Measurements from ENCODE around the gene DMAC1. TPM values are rescaled to one million over a fixed set of nuclear protein-coding genes. Genes with fewer than 3 reads are reported as not detected.

Gene DMAC1
- total and polyA plus RNA-seq, 11 donors: 22.8 to 166 (median 108) TPM

- Histone ChIP-seq H3K27ac (no peak overlapping the region), H3K27me3 (no peaks in the 10 kb centered on the region), H3K36me3 (no peaks in the 10 kb centered on the region), H3K4me3 (no peak overlapping the region), H3K4me1 (peaks cover 0 to 6% (median 0%) of the 10 kb centered on the region in 12 donors), H3K9me3 (no peaks in the 10 kb centered on the region)
- DNase-seq (no peak), ATAC-seq (no peak)
- intact Hi-C loops (cut with DNase I): no loop called here
- 92 to 96% (median 95%) methylated on average over 5 of the region's 5 CpGs for WGBS, 4 donors
- no peak for TF ChIP-seq POLR2A (IDR thresholded peaks at IDR 0.05)
- no peak for TF ChIP-seq CTCF (IDR thresholded peaks at IDR 0.05)
Observed at GRCh38 chr9:7783635-7784063, 15.9 kb downstream of the DMAC1 start.

- no peak overlapping the region for H3K27ac ChIP-seq
Observed at GRCh38 chr9:7782400-7783120, 17.0 kb downstream of the DMAC1 start.

GRCh38 chr9:7780261-7780988 is 19.2 kb downstream of the DMAC1 start:
- Histone ChIP-seq H3K4me1 (peaks cover 0 to 6% (median 0%) of the 10 kb centered on the region in 12 donors), H3K27ac (no peak overlapping the region), H3K27me3 (no peaks in the 10 kb centered on the region), H3K36me3 (no peaks in the 10 kb centered on the region), H3K4me3 (no peak overlapping the region), H3K9me3 (no peaks in the 10 kb centered on the region)
- intact Hi-C loops (cut with DNase I): no loop called here
- ATAC-seq (peak in 3 of 4 donors; percentile 60 to 73 (median 68)), DNase-seq (no peak)
- TF ChIP-seq POLR2A (IDR thresholded peaks at IDR 0.05) (no peak), CTCF (IDR thresholded peaks at IDR 0.05) (no peak)
- 21 to 47% (median 32%) methylated on average over 3 of the region's 3 CpGs for WGBS, 4 donors

More at GRCh38 chr9:7782400-7783120, 17.0 kb downstream of the DMAC1 start:
- Histone ChIP-seq H3K4me3 (no peak overlapping the region), H3K4me1 (peaks cover 0 to 6% (median 0%) of the 10 kb centered on the region in 12 donors), H3K36me3 (no peaks in the 10 kb centered on the region), H3K27me3 (no peaks in the 10 kb centered on the region), H3K9me3 (no peaks in the 10 kb centered on the region)
- no peak for TF ChIP-seq POLR2A (IDR thresholded peaks at IDR 0.05)
- no peak for TF ChIP-seq CTCF (IDR thresholded peaks at IDR 0.05)
- intact Hi-C loops (cut with DNase I): no loop called here
- peak in 2 of 4 donors; percentile 34 to 43 for ATAC-seq
- WGBS, 4 donors: 47 to 53% (median 51%) methylated on average over 3 of the region's 3 CpGs
- DNase-seq: no peak

- Histone ChIP-seq H3K4me3 (no peak overlapping the region), H3K9me3 (no peaks in the 10 kb centered on the region), H3K36me3 (no peaks in the 10 kb centered on the region), H3K4me1 (peaks cover 0 to 6% (median 0%) of the 10 kb centered on the region in 12 donors), H3K27me3 (no peaks in the 10 kb centered on the region), H3K27ac (no peak overlapping the region)
- DNase-seq: no peak
- intact Hi-C loops (cut with DNase I): no loop called here
- no peak for ATAC-seq
- 83 to 96% (median 91%) methylated on average over 2 of the region's 2 CpGs for WGBS, 4 donors
- no peak for TF ChIP-seq POLR2A (IDR thresholded peaks at IDR 0.05)
- TF ChIP-seq CTCF (IDR thresholded peaks at IDR 0.05): no peak
Observed at GRCh38 chr9:7778851-7779600, 20.6 kb downstream of the DMAC1 start.

All from heart left ventricle (tissue), 16 donors.